Fibroblast of lung (primary cell): ENCODE data around the gene IQSEC3. TPM values are rescaled to one million over a fixed set of nuclear protein-coding genes. Genes with fewer than 3 reads are reported as not detected.

Experiments used
- DNase-seq, 2 donors: peaks; one replicate each; pipeline versions ENCODE4 v3.0.0 to v3.0.0-alpha.2; 2010; ENCODE audit warnings: low read depth in 2 of 2
- H2AFZ ChIP-seq: 2 replicates; pipeline ENCODE4 v1.5.1; 2012; ENCODE audit warnings: low read length, control low read depth, inconsistent platforms
- H3K27ac ChIP-seq: 2 replicates; pipeline ENCODE4 v1.5.1; 2011; ENCODE audit warnings: low read length, control low read depth; ENCODE audit not compliant: insufficient read depth
- H3K27me3 ChIP-seq: 2 replicates; pipeline ENCODE4 v1.5.1; 2011; ENCODE audit warnings: mild to moderate bottlenecking, low read length; ENCODE audit not compliant: control insufficient read depth, insufficient read depth
- H3K36me3 ChIP-seq: 2 replicates; pipeline ENCODE4 v1.5.1; 2011; ENCODE audit warnings: low read length; ENCODE audit not compliant: control insufficient read depth, insufficient read depth
- H3K4me1 ChIP-seq: 2 replicates; pipeline ENCODE4 v1.5.1; 2011; ENCODE audit warnings: low read length; ENCODE audit not compliant: control insufficient read depth, insufficient read depth; ENCODE audit errors: extremely low read depth
- H3K4me2 ChIP-seq: 2 replicates; pipeline ENCODE4 v1.5.1; 2011; ENCODE audit warnings: low read length, control low read depth; ENCODE audit not compliant: insufficient read depth; ENCODE audit errors: extremely low read depth
- H3K4me3 ChIP-seq, 4 experiments: fragments of 200-600 bp in 1 of 4; sonication (generic) in 1 of 4; replicated peaks in 1 of 4; 2 replicates each; pipeline ENCODE4 v1.5.1; 2011 to 2016; ENCODE audit warnings: low read length in 4 of 4, low read depth in 3 of 4, mild to moderate bottlenecking in 3 of 4, control low read depth in 2 of 4, inconsistent platforms in 1 of 4, mixed read lengths in 1 of 4; ENCODE audit not compliant: insufficient read depth in 1 of 4; ENCODE audit errors: control extremely low read depth in 1 of 4
- H3K79me2 ChIP-seq: 2 replicates; pipeline ENCODE4 v1.5.1; 2012; ENCODE audit warnings: mild to moderate bottlenecking, low read length, inconsistent platforms; ENCODE audit not compliant: control insufficient read depth, insufficient read depth
- H3K9ac ChIP-seq: 2 replicates; pipeline ENCODE4 v1.5.1; 2011; ENCODE audit warnings: mild to moderate bottlenecking, low read length, control low read depth; ENCODE audit not compliant: insufficient read depth
- H3K9me3 ChIP-seq: 2 replicates; pipeline ENCODE4 v1.5.1; 2012; ENCODE audit warnings: low read depth, low read length; ENCODE audit not compliant: control insufficient read depth, insufficient read depth
- H4K20me1 ChIP-seq: 2 replicates; pipeline ENCODE4 v1.5.1; 2011; ENCODE audit warnings: low read length; ENCODE audit not compliant: control insufficient read depth, insufficient read depth; ENCODE audit errors: extremely low read depth
- CTCF ChIP-seq, 2 donors: IDR thresholded peaks in 1 of 2; conservative IDR thresholded peaks in 1 of 2; 1 replicate in 1 of 2; 2 replicates in 1 of 2; pipeline ENCODE4 v1.5.1; 2011 to 2012; ENCODE audit warnings: low read length in 2 of 2, control low read depth in 1 of 2, inconsistent platforms in 1 of 2, low read depth in 1 of 2, mild to moderate bottlenecking in 1 of 2
- EZH2 ChIP-seq: IDR thresholded peaks from 2 replicates; pipeline ENCODE4 v1.5.1; 2012; ENCODE audit warnings: low read length, control low read depth, mild to moderate bottlenecking; ENCODE audit errors: missing control alignments
- polyA plus RNA-seq, 2 donors: library from polyadenylated mRNA; depleted of rRNA in 1 of 2; stranded (reverse) in 1 of 2; unstranded in 1 of 2; fragments of >200 nt; gene quantifications; 2 replicates each; pipeline ENCODE4 v1.2.1, GENCODE V29; 2011 to 2012; ENCODE audit warnings: missing spikeins in 1 of 2
- total RNA-seq: library from RNA; depleted of rRNA; stranded (reverse); fragments of >200 nt; gene quantifications from 2 replicates; pipeline ENCODE4 v1.2.1, GENCODE V29; 2014

Gene IQSEC3
- total and polyA plus RNA-seq, 2 donors (not counting 1 experiment from before 2014, with no cell fraction given) = 0.14 to 1.3 TPM

GRCh38 chr12:135138-135537 is 68.6 kb downstream of the IQSEC3 start:
- Histone ChIP-seq H3K4me2 (no peak overlapping the region), H3K9me3 (no peaks in the 10 kb centered on the region), H3K79me2 (no peaks in the 10 kb centered on the region), H3K27ac (no peak overlapping the region), H3K4me1 (no peaks in the 10 kb centered on the region), H3K4me3 (no peak overlapping the region), H3K9ac (no peak overlapping the region), H3K27me3 (peaks cover 13% of the 10 kb centered on the region), H3K36me3 (no peaks in the 10 kb centered on the region), H4K20me1 (no peaks in the 10 kb centered on the region), H2AFZ (no peak overlapping the region)
- TF ChIP-seq EZH2 (no peak), CTCF (conservative IDR thresholded peaks at IDR 0.05 in 1 of 2, IDR thresholded peaks at IDR 0.05 in 1 of 2; ENCODE audit: low read depth in 1 of 2, low read length in 2 of 2) (no peak)
- no peak for DNase-seq

- TF ChIP-seq EZH2 (no peak), CTCF (conservative IDR thresholded peaks at IDR 0.05 in 1 of 2, IDR thresholded peaks at IDR 0.05 in 1 of 2; ENCODE audit: low read depth in 1 of 2, low read length in 2 of 2) (no peak)
- H3K4me1 ChIP-seq = no peaks in the 10 kb centered on the region
- no peak overlapping the region for H3K27ac ChIP-seq
- H3K4me3 ChIP-seq = no peak overlapping the region
- no peak overlapping the region for H2AFZ ChIP-seq
- no peaks in the 10 kb centered on the region for H3K79me2 ChIP-seq
- no peak overlapping the region for H3K9ac ChIP-seq
- H3K36me3 ChIP-seq = no peaks in the 10 kb centered on the region
- peaks cover 19% of the 10 kb centered on the region for H3K27me3 ChIP-seq
- DNase-seq = no peak
- H4K20me1 ChIP-seq = no peaks in the 10 kb centered on the region
- no peaks in the 10 kb centered on the region for H3K9me3 ChIP-seq
- H3K4me2 ChIP-seq = no peak overlapping the region
These were observed 71.8 kb downstream of the IQSEC3 start for GRCh38 chr12:138171-138897.

- Histone ChIP-seq H3K36me3 (no peaks in the 10 kb centered on the region), H3K27ac (no peak overlapping the region), H3K27me3 (peaks cover 19% of the 10 kb centered on the region), H4K20me1 (no peaks in the 10 kb centered on the region), H3K79me2 (no peaks in the 10 kb centered on the region), H3K4me2 (no peak overlapping the region), H3K4me1 (no peaks in the 10 kb centered on the region), H3K4me3 (no peak overlapping the region), H3K9ac (no peak overlapping the region), H3K9me3 (no peaks in the 10 kb centered on the region), H2AFZ (no peak overlapping the region)
- TF ChIP-seq EZH2 (peak; percentile 17), CTCF (conservative IDR thresholded peaks at IDR 0.05 in 1 of 2, IDR thresholded peaks at IDR 0.05 in 1 of 2; ENCODE audit: low read depth in 1 of 2, low read length in 2 of 2) (no peak)
- peak; percentile 4 to 26 for DNase-seq
These were observed 72.4 kb downstream of the IQSEC3 start for GRCh38 chr12:138898-139534.
